ENCODE data around the gene SUCO.

The SUCO gene

DNA sequence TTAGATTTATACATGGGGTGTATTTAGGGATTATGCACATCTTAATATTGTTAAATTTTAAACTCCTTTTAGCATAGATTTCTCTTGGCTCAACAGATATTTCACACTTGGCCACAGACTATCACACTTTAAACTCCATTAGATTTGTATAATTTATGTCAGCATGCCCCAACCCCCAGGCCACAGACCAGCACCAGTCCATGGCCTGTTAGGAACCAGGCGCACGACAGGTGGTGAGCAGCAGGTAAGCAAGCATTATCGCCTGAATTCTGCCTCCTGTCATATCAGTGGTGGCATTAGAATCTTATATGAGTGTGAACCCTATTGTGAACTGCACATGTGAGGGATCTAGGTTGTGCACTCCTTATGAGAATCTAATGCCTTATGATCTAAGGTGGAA lies 34.8 kb downstream of the SUCO start:
- no peak for DNase-seq (ENCODE audit: low spot score)
- in situ Hi-C loops (cut with MboI; ENCODE audit: low sequenced_read_pairs, unreplicated experiment) = no loop called here
- TF ChIP-seq, protein P1, sequence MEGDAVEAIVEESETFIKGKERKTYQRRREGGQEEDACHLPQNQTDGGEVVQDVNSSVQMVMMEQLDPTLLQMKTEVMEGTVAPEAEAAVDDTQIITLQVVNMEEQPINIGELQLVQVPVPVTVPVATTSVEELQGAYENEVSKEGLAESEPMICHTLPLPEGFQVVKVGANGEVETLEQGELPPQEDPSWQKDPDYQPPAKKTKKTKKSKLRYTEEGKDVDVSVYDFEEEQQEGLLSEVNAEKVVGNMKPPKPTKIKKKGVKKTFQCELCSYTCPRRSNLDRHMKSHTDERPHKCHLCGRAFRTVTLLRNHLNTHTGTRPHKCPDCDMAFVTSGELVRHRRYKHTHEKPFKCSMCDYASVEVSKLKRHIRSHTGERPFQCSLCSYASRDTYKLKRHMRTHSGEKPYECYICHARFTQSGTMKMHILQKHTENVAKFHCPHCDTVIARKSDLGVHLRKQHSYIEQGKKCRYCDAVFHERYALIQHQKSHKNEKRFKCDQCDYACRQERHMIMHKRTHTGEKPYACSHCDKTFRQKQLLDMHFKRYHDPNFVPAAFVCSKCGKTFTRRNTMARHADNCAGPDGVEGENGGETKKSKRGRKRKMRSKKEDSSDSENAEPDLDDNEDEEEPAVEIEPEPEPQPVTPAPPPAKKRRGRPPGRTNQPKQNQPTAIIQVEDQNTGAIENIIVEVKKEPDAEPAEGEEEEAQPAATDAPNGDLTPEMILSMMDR (IDR thresholded peaks at IDR 0.05; ENCODE audit: borderline replicate concordance, control extremely low read depth, extremely low read depth, insufficient read depth, missing control alignments) = no peak

- in situ Hi-C loops (cut with MboI; ENCODE audit: low sequenced_read_pairs, unreplicated experiment) = no loop called here
- TF ChIP-seq, protein P1 (IDR thresholded peaks at IDR 0.05; ENCODE audit: borderline replicate concordance, control extremely low read depth, extremely low read depth, insufficient read depth, missing control alignments) = no peak
- DNase-seq (ENCODE audit: low spot score) = no peak
These were observed 41.1 kb downstream of the SUCO start for GRCh38 chr1:172574080-172574479.

DNA sequence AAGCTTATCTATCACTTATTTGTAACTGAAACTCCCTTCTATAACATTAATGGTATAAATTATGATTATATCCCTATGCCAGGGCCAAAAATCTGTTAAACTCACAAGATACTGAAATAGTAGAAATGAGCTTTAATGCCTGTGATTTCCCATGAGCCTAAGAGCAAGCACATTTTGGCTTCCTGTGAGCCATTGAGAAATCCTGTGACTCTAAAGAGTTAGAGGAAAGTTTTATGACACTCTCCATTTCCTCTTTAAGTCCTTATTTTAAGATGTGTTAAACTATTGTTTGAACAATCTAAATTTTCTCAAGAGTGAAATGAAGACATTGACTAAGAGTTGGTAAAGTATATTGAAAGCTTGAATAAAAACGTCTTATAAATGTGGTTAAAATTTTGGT lies 45.6 kb downstream of the SUCO start:
- DNase-seq (ENCODE audit: low spot score) = no peak
- TF ChIP-seq, protein P1 (IDR thresholded peaks at IDR 0.05; ENCODE audit: borderline replicate concordance, control extremely low read depth, extremely low read depth, insufficient read depth, missing control alignments) = no peak

DNA sequence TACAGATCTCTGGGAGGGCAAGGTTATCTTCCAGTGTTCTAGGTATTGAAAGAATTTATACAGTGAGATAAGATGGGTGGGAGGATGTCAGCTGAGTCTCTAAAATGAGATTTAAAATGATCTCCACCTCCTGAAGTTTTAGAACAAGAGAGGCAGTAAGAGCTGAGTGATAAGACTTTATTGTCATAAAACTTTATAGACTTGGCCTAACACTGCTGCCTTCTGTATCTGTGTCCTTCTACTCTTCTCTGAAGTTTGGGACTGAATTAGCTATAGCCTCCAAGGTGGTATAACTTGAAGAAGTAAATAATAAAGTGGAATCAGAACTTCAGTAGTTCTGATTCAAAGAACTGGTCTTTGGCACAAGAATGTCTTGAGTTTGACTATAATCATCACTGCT lies 48.3 kb downstream of the SUCO start:
- TF ChIP-seq, protein P1 (IDR thresholded peaks at IDR 0.05; ENCODE audit: borderline replicate concordance, control extremely low read depth, extremely low read depth, insufficient read depth, missing control alignments) = no peak
- no peak for DNase-seq (ENCODE audit: low spot score)
- in situ Hi-C loops (cut with MboI; ENCODE audit: low sequenced_read_pairs, unreplicated experiment) = no loop called here

More for the DNA sequence above, 45.6 kb downstream of the SUCO start:
- in situ Hi-C loops (cut with MboI; ENCODE audit: low sequenced_read_pairs, unreplicated experiment) = no loop called here

GRCh38 chr1:172581779-172582178 lies 48.8 kb downstream of the SUCO start:
- no peak for DNase-seq (ENCODE audit: low spot score)
- in situ Hi-C loops (cut with MboI; ENCODE audit: low sequenced_read_pairs, unreplicated experiment) = no loop called here
- TF ChIP-seq, protein P1 (IDR thresholded peaks at IDR 0.05; ENCODE audit: borderline replicate concordance, control extremely low read depth, extremely low read depth, insufficient read depth, missing control alignments) = no peak

DNA sequence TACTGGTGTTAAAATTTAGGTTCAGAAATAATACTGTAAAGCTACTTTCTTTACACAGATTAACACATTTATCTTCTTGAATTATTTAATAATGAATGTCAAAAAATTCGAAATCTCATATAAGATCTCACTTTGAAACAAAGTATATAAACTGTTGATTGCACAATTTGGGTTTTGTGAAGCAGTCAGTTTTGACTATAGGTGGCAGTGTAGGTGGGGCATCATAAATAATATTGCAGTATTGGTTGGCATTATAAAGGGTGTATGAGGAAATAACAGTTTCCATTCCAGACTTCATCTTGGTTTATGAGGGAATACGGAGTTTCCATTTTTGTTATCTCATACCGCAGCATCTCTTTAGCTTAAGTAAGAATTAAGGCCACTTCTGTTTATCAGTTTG lies 49.9 kb downstream of the SUCO start:
- TF ChIP-seq, protein P1 (IDR thresholded peaks at IDR 0.05; ENCODE audit: borderline replicate concordance, control extremely low read depth, extremely low read depth, insufficient read depth, missing control alignments) = no peak
- in situ Hi-C loops (cut with MboI; ENCODE audit: low sequenced_read_pairs, unreplicated experiment) = no loop called here
- DNase-seq (ENCODE audit: low spot score) = no peak

DNA sequence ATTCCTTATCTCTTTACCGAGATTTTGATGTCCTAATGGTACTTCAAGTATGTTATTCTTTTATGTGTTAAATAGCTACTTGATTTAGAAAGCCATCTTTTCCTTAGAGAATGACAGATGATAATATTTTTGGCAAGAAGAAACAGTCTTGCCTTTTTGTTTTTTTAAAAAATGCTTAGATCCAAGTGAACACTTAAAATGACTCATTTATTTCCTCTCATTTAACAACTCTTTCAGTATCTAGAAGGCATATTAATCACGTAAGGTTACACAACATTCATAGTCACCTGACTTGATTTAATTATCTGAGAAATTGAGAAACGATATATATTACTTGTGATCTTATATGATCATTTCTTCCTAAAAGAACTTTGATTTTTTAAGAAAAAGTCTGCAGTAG lies 52.4 kb downstream of the SUCO start:
- no peak for DNase-seq (ENCODE audit: low spot score)
- TF ChIP-seq, protein P1 (IDR thresholded peaks at IDR 0.05; ENCODE audit: borderline replicate concordance, control extremely low read depth, extremely low read depth, insufficient read depth, missing control alignments) = no peak
- in situ Hi-C loops (cut with MboI; ENCODE audit: low sequenced_read_pairs, unreplicated experiment) = no loop called here
